HG03175 (cell line): ENCODE results near the gene HS3ST2.
"Not testable (repeated sequence)": the region's sequence is repeated elsewhere in the genome, so short reads cannot be mapped to it uniquely, and the experiment has no call there.

Experiments used
- ATAC-seq: cut with Tn5 transposase; IDR thresholded peaks from one replicate; pipeline ENCODE4 v1.9.1; 2021; ENCODE audit warnings: mild to moderate bottlenecking, moderate library complexity; ENCODE audit not compliant: unreplicated experiment

Gene HS3ST2

GRCh38 chr16:22928882-22929435 lies 115.0 kb downstream of the HS3ST2 start:
- no peak for ATAC-seq

GRCh38 chr16:22929461-22929860 lies 115.5 kb downstream of the HS3ST2 start:
- no peak for ATAC-seq

GRCh38 chr16:22932032-22932771 lies 118.2 kb downstream of the HS3ST2 start:
- no peak for ATAC-seq

DNA sequence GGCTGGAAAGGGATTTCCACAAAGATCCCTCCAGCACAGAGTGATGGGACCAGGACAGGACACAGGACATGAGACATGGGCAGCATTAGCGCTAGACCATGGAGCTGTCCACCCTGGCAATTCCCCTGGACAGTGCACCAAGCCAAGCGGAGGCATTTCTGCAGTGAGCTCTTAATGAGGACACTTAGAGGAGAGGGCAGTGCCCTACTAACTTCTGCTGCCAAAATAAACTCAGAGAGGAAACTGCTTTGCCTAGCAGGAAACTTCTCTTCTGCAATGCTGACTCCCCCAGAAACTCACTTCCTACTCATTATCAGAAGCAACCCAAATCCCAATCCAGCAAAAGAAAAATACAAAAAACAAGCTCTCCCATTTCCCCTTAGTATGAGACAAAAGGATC lies 119.2 kb downstream of the HS3ST2 start:
- no peak for ATAC-seq

- ATAC-seq, result no peak
Observed at GRCh38 chr16:22934786-22935185, 120.8 kb downstream of the HS3ST2 start.

DNA sequence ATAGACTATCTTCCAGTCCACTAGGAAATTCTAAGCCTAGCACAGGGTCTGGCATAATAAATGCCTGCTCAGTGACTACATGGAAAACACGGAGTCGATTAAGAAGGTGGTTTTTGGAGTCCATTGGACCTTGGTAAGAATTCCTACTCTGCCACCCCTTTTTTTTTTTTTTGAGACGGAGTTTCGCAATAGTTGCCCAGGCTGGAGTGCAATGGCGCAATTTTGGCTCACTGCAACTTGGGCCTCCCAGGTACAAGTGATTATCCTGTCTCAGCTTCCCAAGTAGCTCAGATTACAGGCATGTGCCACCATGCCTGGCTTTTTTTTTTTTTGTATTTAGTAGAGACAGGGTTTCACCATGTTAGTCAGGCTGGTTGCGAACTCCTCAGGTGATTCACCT lies 123.2 kb downstream of the HS3ST2 start:
- ATAC-seq, result no peak

DNA sequence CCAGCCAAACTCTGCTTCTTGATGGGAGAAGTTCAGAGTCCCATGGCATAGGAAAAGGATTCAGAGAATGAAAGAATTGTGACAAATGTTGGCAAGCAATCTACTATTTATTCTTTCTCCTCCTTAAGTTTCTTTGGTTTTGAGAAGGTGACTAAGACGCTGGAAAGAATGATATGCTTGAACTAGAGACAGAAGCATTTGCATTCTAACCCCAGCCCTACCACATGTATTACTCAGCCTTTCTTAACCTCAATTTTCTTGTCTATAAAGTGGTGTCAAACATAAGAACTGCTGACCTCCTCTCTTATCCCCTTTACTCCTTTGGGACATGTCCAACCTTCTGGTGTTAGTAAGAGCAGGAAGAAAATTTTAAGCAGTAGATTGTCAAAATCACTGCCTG lies 124.7 kb downstream of the HS3ST2 start:
- ATAC-seq, result no peak

DNA sequence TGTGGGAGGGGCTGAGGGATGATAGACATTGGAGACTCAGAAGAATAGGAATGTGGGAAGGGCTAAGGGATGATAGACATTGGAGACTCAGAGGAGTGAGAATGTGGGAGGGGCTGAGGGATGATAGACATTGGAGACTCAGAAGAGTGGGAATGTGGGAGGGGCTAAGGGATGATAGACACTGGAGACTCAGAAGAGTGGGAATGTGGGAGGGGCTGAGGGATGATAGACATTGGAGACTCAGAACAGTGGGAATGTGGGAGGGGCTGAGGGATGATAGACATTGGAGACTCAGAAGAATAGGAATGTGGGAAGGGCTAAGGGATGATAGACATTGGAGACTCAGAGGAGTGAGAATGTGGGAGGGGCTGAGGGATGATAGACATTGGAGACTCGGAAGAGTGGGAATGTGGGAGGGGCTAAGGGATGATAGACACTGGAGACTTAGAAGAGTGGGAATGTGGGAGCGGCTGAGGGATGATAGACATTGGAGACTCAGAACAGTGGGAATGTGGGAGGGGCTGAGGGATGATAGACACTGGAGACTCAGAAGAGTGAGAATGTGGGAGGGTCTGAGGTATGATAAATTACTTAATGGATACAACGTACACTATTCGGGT lies 125.9 kb downstream of the HS3ST2 start:
- not testable (repeated sequence) for ATAC-seq

GRCh38 chr16:22941970-22942501 lies 128.1 kb downstream of the HS3ST2 start:
- no peak for ATAC-seq

GRCh38 chr16:22942811-22943210 lies 128.8 kb downstream of the HS3ST2 start:
- ATAC-seq, result no peak

GRCh38 chr16:22945361-22945760 lies 131.4 kb downstream of the HS3ST2 start:
- ATAC-seq, result no peak

DNA sequence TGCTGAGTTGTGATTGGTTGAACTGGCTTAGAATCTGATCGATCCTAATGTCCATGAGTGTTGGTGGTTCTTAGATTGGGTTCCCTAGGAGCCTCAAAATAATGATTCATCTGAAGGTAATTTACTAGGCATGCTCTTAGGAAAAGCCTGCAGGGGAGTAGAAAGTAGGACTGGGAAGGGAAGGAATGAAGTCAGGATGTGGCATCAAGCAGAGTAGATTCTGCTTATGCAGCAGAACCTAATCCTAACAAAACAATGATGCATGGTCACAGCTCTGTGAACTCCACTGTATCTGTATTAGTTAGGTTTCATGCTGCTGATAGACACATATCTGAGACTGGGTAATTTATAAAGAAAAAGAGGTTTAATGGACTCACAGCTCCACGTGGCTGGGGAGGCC lies 132.5 kb downstream of the HS3ST2 start:
- ATAC-seq, result no peak

DNA sequence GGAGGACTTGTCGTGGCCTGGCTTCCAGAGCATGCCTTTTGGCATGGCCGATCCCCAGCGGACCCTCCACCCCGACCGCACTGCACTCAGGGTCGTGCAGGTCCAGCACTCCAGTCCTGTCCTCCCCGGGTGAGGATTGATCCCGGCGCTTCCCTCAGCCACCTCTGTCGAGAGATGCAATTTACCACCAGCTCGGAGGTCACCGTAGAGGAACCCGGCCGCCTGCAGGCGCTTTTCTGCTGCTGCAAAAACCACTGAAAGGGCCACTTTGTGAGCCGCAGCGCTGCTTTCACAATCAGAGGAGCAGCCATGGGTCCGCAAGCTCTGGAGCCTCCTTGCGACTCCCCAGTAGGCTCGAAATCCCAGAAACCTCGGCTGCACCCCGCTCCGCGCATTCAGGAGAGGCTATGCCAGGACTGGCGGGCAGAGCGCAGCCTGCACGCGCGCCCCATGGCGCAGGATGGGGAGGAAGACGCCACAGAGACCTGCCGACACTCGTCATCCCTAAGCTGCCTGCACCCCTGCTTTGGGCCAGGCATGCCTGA lies 134.2 kb downstream of the HS3ST2 start:
- ATAC-seq, result no peak

GRCh38 chr16:22948603-22949368 lies 134.8 kb downstream of the HS3ST2 start:
- no peak for ATAC-seq

- no peak for ATAC-seq
Observed at GRCh38 chr16:22955461-22956070, 141.6 kb downstream of the HS3ST2 start.

DNA sequence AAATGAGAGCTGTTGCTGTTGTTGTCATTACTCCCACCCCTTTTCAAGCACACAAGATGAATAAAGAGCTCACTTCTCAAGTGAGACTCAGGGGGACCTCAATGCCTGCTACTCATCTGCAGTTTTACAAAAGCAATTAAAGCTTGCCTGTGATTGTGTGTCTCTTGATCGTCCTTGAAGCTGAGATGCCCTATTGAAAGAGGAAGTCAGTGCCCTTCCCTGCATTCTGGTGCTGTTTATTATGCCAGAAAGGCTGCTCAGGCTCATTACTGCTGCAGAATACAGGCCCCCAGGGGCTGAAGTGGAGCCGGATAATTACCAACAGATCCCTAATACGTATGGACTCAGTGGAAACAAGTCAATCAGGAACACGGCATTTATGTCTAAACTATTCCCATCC lies 147.2 kb downstream of the HS3ST2 start:
- no peak for ATAC-seq

- ATAC-seq, result no peak
Observed at GRCh38 chr16:22962905-22963304, 148.9 kb downstream of the HS3ST2 start.
